Epithelial cell of esophagus (primary cell): ENCODE data around the gene ADI1.
A peak's percentile ranks its signal among the peaks of the same experiment; 100 is the strongest.

Experiments used
- DNase-seq: peaks from one replicate; pipeline ENCODE4 v3.0.0; 2010; ENCODE audit warnings: low read depth
- H3K4me3 ChIP-seq: 2 replicates; pipeline ENCODE4 v1.5.1; 2011; ENCODE audit warnings: mild to moderate bottlenecking, low read length, control low read depth
- TF ChIP-seq, protein P1 (sequence below): IDR thresholded peaks from 2 replicates; pipeline ENCODE4 v1.5.1; 2011; ENCODE audit warnings: low read depth, mild to moderate bottlenecking, low read length, control low read depth, inconsistent platforms; ENCODE audit not compliant: insufficient read depth; ENCODE audit errors: missing control alignments

The ADI1 gene

DNA sequence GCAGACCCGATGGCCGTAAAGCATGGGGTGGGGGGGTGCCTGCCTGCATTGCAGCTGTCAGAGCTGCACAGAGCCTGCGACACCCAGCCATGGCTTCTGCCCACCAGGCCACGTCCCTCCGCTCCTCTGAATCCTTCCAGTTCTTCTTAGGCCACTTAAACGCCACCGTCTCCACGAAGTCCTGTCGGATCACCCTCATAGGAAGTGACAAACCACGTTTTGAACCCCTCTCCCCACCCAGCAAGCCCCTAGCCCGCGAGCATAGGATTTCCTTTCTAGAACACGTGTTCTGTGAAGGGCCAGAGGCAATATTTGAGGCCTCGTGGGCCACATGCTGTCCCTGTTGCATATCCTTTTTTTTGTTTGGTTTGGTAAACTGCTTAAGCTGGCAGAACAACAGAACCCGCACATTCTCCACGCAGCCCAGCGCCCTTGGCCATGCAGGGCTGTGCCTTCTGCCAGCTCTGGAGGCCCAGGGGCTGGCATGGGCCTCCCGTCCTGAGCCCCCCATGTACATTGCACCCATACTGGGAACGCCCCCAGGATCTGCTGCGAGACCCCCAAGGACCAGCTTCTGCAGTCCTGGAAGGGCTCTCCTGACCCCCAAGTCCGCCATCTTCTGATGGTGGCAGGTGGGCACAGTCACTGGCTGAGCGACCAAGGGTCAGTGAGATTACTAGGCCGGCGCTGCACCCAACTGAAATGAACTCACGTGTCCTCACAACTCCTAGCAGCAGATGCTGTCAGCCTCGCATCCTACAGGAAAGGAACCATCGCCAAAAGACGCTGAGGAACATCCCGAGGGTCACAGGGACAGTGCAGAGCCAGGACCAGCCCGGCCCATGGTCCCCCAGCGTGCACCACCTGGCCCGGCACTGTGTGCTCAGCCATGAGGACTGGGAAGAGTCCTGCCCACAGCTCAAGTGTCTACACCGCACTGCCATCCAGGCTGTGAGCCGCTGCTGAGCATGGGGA, 35.1 kb downstream of the ADI1 start:
- TF ChIP-seq, protein P1, sequence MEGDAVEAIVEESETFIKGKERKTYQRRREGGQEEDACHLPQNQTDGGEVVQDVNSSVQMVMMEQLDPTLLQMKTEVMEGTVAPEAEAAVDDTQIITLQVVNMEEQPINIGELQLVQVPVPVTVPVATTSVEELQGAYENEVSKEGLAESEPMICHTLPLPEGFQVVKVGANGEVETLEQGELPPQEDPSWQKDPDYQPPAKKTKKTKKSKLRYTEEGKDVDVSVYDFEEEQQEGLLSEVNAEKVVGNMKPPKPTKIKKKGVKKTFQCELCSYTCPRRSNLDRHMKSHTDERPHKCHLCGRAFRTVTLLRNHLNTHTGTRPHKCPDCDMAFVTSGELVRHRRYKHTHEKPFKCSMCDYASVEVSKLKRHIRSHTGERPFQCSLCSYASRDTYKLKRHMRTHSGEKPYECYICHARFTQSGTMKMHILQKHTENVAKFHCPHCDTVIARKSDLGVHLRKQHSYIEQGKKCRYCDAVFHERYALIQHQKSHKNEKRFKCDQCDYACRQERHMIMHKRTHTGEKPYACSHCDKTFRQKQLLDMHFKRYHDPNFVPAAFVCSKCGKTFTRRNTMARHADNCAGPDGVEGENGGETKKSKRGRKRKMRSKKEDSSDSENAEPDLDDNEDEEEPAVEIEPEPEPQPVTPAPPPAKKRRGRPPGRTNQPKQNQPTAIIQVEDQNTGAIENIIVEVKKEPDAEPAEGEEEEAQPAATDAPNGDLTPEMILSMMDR = no peak
- no peak for DNase-seq
- H3K4me3 ChIP-seq = no peak overlapping the region

DNA sequence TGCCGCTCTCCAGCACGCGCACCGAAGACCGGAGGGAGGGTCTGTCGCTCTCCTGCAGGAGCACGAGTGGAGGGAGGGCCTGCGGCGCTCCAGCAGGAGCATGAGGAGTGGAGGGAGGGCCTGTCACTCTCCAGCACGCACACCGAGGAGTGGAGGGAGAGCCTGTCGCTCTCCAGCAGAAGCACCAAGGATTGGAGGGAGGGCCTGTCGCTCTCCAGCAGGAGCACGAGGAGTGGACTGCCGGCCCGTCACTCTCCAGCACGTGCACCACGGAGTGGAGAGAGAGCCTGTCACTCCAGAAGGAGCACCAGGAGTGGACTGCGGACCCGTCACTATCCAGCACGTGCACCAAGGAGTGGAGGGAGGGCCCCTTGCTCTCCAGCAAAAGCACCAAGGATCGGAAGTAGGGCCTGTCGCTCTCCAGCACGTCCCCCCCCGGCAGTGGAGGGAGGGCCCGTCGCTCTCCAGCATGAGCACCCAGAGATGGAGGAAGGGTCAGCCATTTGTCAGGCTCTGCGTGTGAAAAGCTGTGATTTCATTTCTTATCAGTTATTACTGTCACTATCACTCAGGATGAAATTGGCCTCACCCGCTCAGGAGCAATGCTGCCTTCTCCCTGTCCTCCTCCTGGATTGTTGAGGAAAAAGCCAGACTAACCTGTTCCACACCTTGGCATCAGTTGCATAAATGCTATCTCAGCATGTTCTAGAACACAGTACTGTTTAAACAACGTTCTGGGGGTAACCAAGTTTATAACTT, 35.9 kb downstream of the ADI1 start:
- DNase-seq = peak; percentile 36
- TF ChIP-seq, protein P1 = no peak
- peak overlapping the region; percentile 10 for H3K4me3 ChIP-seq

DNA sequence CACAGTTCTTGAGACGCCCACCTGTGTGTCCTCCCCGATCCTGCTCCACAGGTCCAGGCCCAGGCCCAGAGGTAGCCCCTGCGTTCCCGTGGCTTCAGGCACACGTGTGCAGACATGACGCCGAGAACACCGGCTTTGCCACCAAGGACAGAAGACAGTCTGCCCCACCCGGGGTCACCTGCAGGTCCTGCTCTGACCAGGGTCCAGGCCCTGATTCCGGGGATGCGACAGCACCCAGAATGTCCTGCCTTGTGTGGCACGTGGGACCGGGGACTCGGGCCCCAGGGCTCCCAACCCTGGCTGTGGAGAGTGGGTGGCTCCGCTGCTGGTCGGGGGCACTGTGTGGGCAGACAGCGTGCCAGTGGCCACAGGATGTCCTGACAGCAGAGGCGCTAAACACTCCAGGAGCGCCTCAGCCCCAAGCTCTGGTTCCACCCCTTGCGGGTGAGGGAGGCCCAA, 36.9 kb downstream of the ADI1 start:
- no peak overlapping the region for H3K4me3 ChIP-seq
- TF ChIP-seq, protein P1 = no peak
- no peak for DNase-seq

DNA sequence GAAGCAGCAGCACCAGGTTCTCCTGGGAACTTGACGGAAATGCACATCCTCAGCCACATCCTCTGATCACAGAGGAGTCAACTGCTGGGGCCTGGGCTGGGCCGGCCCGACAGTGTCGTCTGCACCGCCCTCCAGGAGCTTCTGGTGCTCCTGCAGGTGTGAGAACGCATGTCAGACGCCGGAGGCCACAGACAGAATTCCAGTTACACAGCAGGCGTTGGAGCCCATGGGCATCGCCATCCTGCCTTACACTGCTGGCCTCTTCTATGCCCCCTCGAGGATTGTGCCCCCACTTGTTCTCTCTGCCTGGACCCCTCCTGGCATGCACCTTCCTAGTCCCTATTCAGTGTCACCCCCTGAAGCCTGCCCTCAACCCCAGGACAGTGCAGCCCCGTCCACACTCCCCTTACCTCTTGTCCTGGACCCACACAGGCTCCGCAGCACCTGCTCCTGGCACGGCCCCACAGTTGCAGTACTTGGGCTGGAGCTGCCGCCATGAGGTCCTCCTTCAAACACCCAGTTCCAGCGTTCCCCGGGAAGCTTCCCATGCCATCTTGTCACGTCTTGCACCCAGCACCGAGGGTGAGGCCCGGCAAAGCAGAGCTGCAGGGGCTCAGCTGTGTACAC, 37.5 kb downstream of the ADI1 start:
- no peak for DNase-seq
- TF ChIP-seq, protein P1 = no peak
- no peak overlapping the region for H3K4me3 ChIP-seq

DNA sequence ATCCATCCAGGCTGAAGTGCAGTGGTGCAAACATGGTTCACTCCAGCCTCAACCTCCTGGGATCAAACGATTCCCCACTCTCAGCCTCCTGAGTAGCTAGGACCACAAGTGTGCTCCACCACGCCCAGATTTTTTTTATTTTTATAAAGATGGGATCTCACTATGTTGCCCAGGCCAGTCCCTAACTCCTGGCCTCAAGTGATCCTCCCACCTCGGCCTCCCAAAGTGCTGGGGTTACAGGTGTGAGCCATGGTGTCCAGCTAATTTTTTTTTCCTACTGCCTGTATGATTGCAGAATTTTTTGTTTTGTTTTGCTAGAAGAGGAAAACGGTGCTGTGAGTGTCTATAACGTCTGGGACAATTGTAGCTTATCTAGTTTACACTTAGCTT, 38.3 kb downstream of the ADI1 start:
- TF ChIP-seq, protein P1 = no peak
- no peak overlapping the region for H3K4me3 ChIP-seq
- DNase-seq = no peak

DNA sequence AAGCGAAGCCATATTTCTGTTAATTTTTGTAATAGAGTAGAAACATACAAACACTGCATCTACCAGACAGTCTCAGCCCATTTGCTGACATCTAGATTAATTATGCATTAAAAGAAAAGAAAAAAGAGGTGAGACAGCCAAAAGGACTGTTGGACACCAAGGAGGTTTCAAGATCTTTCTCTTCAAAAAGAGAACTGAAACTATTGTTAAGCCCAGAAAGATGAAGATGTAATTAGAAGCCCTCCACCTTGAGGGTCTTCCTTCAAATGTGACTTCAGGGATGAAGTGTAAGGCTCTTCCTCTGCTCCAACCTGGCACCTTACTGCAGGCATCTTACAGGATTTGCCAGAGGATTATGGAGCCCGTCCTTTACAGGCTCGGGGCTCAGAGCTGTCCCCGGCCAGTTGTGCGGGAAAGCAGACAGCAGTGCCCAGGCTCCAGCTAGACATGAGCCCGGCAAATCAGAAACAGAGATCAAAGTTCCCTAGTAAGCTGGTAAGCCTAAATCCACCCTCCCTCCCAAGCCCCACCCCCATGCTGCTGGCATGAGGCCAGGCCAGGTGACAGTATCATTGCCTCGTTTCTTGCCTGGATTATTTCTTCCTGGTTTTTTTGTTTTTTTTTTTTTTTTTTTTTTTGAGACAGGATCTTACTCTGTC, 38.9 kb downstream of the ADI1 start:
- DNase-seq = no peak
- H3K4me3 ChIP-seq = no peak overlapping the region
- TF ChIP-seq, protein P1 = no peak
